Neural cell (in vitro differentiated cells): ENCODE results near the gene KCNH2.

Experiments
- CTCF ChIP-seq: fragments of 450-650 bp; IDR thresholded peaks from 2 replicates; pipeline ENCODE4 v1.5.1; 2014; ENCODE audit warnings: antibody characterized with exemption, mild to moderate bottlenecking, moderate library complexity; ENCODE audit not compliant: poor library complexity, severe bottlenecking
- EP300 ChIP-seq: fragments of 450-650 bp; conservative IDR thresholded peaks from 2 replicates; pipeline ENCODE4 v1.6.1; 2014; ENCODE audit warnings: antibody characterized with exemption, mild to moderate bottlenecking, moderate library complexity; ENCODE audit not compliant: poor library complexity, severe bottlenecking
- EZH2 ChIP-seq: fragments of 200-600, 300-800 bp; shearing (Covaris generic), sonication (generic); IDR thresholded peaks from 2 replicates; pipeline ENCODE4 v1.6.1; 2014; ENCODE audit warnings: antibody characterized with exemption, low read length, borderline replicate concordance, mild to moderate bottlenecking; ENCODE audit not compliant: insufficient read depth, poor library complexity, severe bottlenecking
- POLR2AphosphoS5 ChIP-seq: IDR thresholded peaks from 2 replicates; pipeline ENCODE4 v1.6.1; 2012

DNA sequence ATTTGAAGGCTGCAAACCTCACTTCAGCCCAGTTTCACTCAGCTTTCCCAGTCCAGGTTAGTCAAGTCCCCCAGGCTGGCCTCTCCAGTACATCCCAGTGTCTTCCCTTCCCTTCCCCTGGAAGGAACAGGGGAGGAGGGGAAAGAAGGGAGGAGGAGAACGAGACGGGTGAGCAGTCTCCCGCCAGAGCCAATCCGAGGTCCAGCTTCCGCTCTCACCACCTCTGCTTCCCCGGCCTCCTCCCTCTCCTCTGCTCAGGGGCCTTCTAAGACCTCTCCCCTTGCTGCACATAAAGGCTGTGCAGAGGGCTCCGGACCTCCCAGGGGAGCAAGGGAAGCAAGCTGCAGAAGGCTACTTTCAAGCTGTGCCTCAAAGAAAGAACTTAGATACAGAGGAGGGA, 42.1 kb upstream of the KCNH2 start:
- TF ChIP-seq CTCF = no peak
- no peak for TF ChIP-seq POLR2AphosphoS5
- TF ChIP-seq EZH2 = no peak
- TF ChIP-seq EP300 = no peak
